Measurements from ENCODE around the gene TRIM13.
"Not testable (repeated sequence)": the region's sequence is repeated elsewhere in the genome, so short reads cannot be mapped to it uniquely, and the experiment has no call there.

Gene TRIM13

GRCh38 chr13:49996951-49997895, at the start of gene TRIM13:
Gene TRIM13 (plus strand): TSS chr13:49997042. CDS start chr13:50011941, 14,899 bp downstream.
- DNase-seq: peak; percentile 85

GRCh38 chr13:49948777-49949270, 48.0 kb upstream of the TRIM13 start:
- DNase-seq: not testable (repeated sequence)

- DNase-seq: no peak
Measured at GRCh38 chr13:49951754-49952535, 44.9 kb upstream of the TRIM13 start.

GRCh38 chr13:49953560-49953959, 43.3 kb upstream of the TRIM13 start:
- no peak for DNase-seq

GRCh38 chr13:49954674-49955455, 42.0 kb upstream of the TRIM13 start:
- no peak for DNase-seq

GRCh38 chr13:49956131-49956530, 40.7 kb upstream of the TRIM13 start:
- DNase-seq: no peak

- no peak for DNase-seq
Measured at GRCh38 chr13:49958321-49958720, 38.5 kb upstream of the TRIM13 start.

- DNase-seq: no peak
Measured at GRCh38 chr13:49967456-49967855, 29.4 kb upstream of the TRIM13 start.

GRCh38 chr13:49972709-49973108, 24.1 kb upstream of the TRIM13 start:
- DNase-seq: no peak

GRCh38 chr13:49975826-49976225, 21.0 kb upstream of the TRIM13 start:
- no peak for DNase-seq

GRCh38 chr13:49976314-49977258, 20.3 kb upstream of the TRIM13 start:
- peak; percentile 81 for DNase-seq

- DNase-seq: no peak
Measured at GRCh38 chr13:49977992-49978391, 18.9 kb upstream of the TRIM13 start.

GRCh38 chr13:49980266-49980665, 16.6 kb upstream of the TRIM13 start:
- DNase-seq: no peak

GRCh38 chr13:49985129-49985528, 11.7 kb upstream of the TRIM13 start:
- DNase-seq: no peak

GRCh38 chr13:49986471-49986870, 10.4 kb upstream of the TRIM13 start:
- DNase-seq: no peak

- not testable (repeated sequence) for DNase-seq
Measured at GRCh38 chr13:49990612-49991011, 6.2 kb upstream of the TRIM13 start.

GRCh38 chr13:49993111-49993510, 3.7 kb upstream of the TRIM13 start:
- no peak for DNase-seq

GRCh38 chr13:49993666-49994065, 3.2 kb upstream of the TRIM13 start:
- DNase-seq: no peak

GRCh38 chr13:49995625-49996101, 1.2 kb upstream of the TRIM13 start:
- DNase-seq: no peak

GRCh38 chr13:49996161-49996915, 504 bp upstream of the TRIM13 start:
- peak; percentile 90 for DNase-seq

GRCh38 chr13:49997955-49998354, 1.1 kb downstream of the TRIM13 start:
- DNase-seq: no peak
